Measurements from ENCODE around the gene ENPP5. TPM values are rescaled to one million over a fixed set of nuclear protein-coding genes. Genes with fewer than 3 reads are reported as not detected.
A peak's percentile ranks its signal among the peaks of the same experiment; 100 is the strongest.

Gene ENPP5
- total and polyA plus RNA-seq, 10 of the 15 experiments (the other 5 are each of a cell fraction or from before 2014, with no cell fraction given) = 0.05 to 0.07 TPM; not detected in 8

DNA sequence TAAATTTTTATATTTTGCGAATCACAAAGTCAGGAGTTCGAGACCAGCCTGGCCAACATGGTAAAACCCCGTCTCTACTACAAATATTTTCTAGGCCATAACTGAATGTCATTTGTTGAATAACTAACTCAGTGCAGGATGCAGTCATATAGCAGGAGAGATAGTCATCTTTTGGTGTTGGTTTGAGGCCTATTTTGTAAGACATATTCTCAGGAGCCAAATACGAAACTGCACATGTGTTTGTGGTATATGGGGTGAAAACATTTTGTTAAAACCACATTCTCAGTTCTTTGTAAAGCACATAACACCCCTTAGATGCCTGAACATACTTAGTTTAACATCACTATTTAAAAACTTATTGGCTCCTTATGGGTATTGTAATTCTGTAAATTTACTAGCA, 4.7 kb upstream of the ENPP5 start (continued):
- TF ChIP-seq, protein P1, sequence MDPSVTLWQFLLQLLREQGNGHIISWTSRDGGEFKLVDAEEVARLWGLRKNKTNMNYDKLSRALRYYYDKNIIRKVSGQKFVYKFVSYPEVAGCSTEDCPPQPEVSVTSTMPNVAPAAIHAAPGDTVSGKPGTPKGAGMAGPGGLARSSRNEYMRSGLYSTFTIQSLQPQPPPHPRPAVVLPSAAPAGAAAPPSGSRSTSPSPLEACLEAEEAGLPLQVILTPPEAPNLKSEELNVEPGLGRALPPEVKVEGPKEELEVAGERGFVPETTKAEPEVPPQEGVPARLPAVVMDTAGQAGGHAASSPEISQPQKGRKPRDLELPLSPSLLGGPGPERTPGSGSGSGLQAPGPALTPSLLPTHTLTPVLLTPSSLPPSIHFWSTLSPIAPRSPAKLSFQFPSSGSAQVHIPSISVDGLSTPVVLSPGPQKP (IDR thresholded peaks at IDR 0.05; ENCODE audit: low read depth, low read length) = no peak
- TF ChIP-seq RCOR1 (conservative IDR thresholded peaks at IDR 0.05; ENCODE audit: low read depth, low read length) (no peak), DPF2 (IDR thresholded peaks at IDR 0.05) (0 out of 2 replicates have a peak, but pooled peaks have one; percentile 14), NFYA (IDR thresholded peaks at IDR 0.05; ENCODE audit: borderline replicate concordance, low read depth, low read length) (no peak), TCF12 (IDR thresholded peaks at IDR 0.05; ENCODE audit: low read depth, low read length) (no peak), MTA2 (IDR thresholded peaks at IDR 0.05; ENCODE audit: low read depth) (peak; percentile 54; the same call in 1 of the 2 replicates), SUPT20H (IDR thresholded peaks at IDR 0.05; ENCODE audit: borderline replicate concordance, control insufficient read depth, low read depth, low read length) (no peak), BHLHE40 (IDR thresholded peaks at IDR 0.05; ENCODE audit: borderline replicate concordance in 1 of 2, low read depth in 2 of 2, low read length in 1 of 2) (peak; percentile 92 to 93), RAD51 (IDR thresholded peaks at IDR 0.05) (no peak), MEF2B (IDR thresholded peaks at IDR 0.05; ENCODE audit: partially characterized antibody, poor library complexity, severe bottlenecking) (peak; percentile 61), RFX5 (IDR thresholded peaks at IDR 0.05; ENCODE audit: low read depth, low read length) (no peak), EP300 (IDR thresholded peaks at IDR 0.05; ENCODE audit: borderline replicate concordance in 1 of 2, control insufficient read depth in 1 of 2, low read depth in 2 of 2, low read length in 2 of 2) (peak; percentile 25 to 61; a peak in 2 of 4 replicates), POU2F2 (IDR thresholded peaks at IDR 0.05; ENCODE audit: borderline replicate concordance, low read depth, low read length) (no peak), KAT2A (conservative IDR thresholded peaks at IDR 0.05; ENCODE audit: control insufficient read depth, low read depth, low read length) (no peak), CEBPB (IDR thresholded peaks at IDR 0.05; ENCODE audit: borderline replicate concordance in 1 of 2, low read depth in 2 of 2, low read length in 2 of 2) (no peak), KDM1A (IDR thresholded peaks at IDR 0.05; ENCODE audit: borderline replicate concordance) (no peak), ZSCAN29 (IDR thresholded peaks at IDR 0.05) (no peak), NFXL1 (IDR thresholded peaks at IDR 0.05; ENCODE audit: borderline replicate concordance) (no peak), NBN (IDR thresholded peaks at IDR 0.05) (0 out of 2 replicates have a peak, but pooled peaks have one; percentile 46), ESRRA (IDR thresholded peaks at IDR 0.05; ENCODE audit: low read length) (no peak), KLF5 (IDR thresholded peaks at IDR 0.05; ENCODE audit: partially characterized antibody) (no peak), BMI1 (IDR thresholded peaks at IDR 0.05; ENCODE audit: borderline replicate concordance) (0 out of 2 replicates have a peak, but pooled peaks have one; percentile 31)
- TF ChIP-seq, protein P2, sequence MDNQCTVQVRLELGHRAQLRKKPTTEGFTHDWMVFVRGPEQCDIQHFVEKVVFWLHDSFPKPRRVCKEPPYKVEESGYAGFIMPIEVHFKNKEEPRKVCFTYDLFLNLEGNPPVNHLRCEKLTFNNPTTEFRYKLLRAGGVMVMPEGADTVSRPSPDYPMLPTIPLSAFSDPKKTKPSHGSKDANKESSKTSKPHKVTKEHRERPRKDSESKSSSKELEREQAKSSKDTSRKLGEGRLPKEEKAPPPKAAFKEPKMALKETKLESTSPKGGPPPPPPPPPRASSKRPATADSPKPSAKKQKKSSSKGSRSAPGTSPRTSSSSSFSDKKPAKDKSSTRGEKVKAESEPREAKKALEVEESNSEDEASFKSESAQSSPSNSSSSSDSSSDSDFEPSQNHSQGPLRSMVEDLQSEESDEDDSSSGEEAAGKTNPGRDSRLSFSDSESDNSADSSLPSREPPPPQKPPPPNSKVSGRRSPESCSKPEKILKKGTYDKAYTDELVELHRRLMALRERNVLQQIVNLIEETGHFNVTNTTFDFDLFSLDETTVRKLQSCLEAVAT (IDR thresholded peaks at IDR 0.05) = peak; percentile 69
- TF ChIP-seq, protein P3, sequence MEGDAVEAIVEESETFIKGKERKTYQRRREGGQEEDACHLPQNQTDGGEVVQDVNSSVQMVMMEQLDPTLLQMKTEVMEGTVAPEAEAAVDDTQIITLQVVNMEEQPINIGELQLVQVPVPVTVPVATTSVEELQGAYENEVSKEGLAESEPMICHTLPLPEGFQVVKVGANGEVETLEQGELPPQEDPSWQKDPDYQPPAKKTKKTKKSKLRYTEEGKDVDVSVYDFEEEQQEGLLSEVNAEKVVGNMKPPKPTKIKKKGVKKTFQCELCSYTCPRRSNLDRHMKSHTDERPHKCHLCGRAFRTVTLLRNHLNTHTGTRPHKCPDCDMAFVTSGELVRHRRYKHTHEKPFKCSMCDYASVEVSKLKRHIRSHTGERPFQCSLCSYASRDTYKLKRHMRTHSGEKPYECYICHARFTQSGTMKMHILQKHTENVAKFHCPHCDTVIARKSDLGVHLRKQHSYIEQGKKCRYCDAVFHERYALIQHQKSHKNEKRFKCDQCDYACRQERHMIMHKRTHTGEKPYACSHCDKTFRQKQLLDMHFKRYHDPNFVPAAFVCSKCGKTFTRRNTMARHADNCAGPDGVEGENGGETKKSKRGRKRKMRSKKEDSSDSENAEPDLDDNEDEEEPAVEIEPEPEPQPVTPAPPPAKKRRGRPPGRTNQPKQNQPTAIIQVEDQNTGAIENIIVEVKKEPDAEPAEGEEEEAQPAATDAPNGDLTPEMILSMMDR (IDR thresholded peaks at IDR 0.05 in 2 of 3, conservative IDR thresholded peaks at IDR 0.05 in 1 of 3; ENCODE audit: control insufficient read depth in 2 of 3, extremely low read depth in 1 of 3, insufficient read depth in 1 of 3, low read depth in 3 of 3, low read length in 3 of 3) = no peak
- TF ChIP-seq, protein P4, sequence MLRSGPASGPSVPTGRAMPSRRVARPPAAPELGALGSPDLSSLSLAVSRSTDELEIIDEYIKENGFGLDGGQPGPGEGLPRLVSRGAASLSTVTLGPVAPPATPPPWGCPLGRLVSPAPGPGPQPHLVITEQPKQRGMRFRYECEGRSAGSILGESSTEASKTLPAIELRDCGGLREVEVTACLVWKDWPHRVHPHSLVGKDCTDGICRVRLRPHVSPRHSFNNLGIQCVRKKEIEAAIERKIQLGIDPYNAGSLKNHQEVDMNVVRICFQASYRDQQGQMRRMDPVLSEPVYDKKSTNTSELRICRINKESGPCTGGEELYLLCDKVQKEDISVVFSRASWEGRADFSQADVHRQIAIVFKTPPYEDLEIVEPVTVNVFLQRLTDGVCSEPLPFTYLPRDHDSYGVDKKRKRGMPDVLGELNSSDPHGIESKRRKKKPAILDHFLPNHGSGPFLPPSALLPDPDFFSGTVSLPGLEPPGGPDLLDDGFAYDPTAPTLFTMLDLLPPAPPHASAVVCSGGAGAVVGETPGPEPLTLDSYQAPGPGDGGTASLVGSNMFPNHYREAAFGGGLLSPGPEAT (IDR thresholded peaks at IDR 0.05; ENCODE audit: low read depth) = peak; percentile 43; the same call in 1 of the 2 replicates
